H9 (cell line): ENCODE data around the gene NYAP1. TPM values are rescaled to one million over a fixed set of nuclear protein-coding genes. Genes with fewer than 3 reads are reported as not detected.

Source experiments
- DNase-seq: peaks from one replicate; pipeline ENCODE4 v3.0.0-alpha.2; 2017
- H2AFZ ChIP-seq: one replicate; pipeline ENCODE4 v1.6.1; 2013; ENCODE audit warnings: mild to moderate bottlenecking, low read length, control low read depth, moderate library complexity
- H2AK5ac ChIP-seq: 2 replicates; pipeline ENCODE4 v1.6.1; 2013; ENCODE audit warnings: low read length, control low read depth, mixed read lengths; ENCODE audit not compliant: insufficient read length
- H2BK120ac ChIP-seq: one replicate; pipeline ENCODE4 v1.6.1; 2013; ENCODE audit warnings: low read depth, mild to moderate bottlenecking, low read length, control low read depth, inconsistent platforms; ENCODE audit not compliant: poor library complexity, severe bottlenecking
- H2BK12ac ChIP-seq: 2 replicates; pipeline ENCODE4 v1.6.1; 2013; ENCODE audit warnings: low read length, control low read depth, mixed read lengths, low read depth; ENCODE audit not compliant: insufficient read length
- H2BK15ac ChIP-seq: 2 replicates; pipeline ENCODE4 v1.6.1; 2013; ENCODE audit warnings: low read depth, low read length, control low read depth
- H2BK20ac ChIP-seq: one replicate; pipeline ENCODE4 v1.6.1; 2013; ENCODE audit warnings: low read depth, mild to moderate bottlenecking, low read length, control low read depth, inconsistent platforms; ENCODE audit not compliant: poor library complexity, severe bottlenecking
- H2BK5ac ChIP-seq: 2 replicates; pipeline ENCODE4 v1.6.1; 2013; ENCODE audit warnings: low read length, control low read depth, mixed read lengths; ENCODE audit not compliant: insufficient read length
- H3K14ac ChIP-seq: 2 replicates; pipeline ENCODE4 v1.6.1; 2013; ENCODE audit warnings: low read length, control low read depth; ENCODE audit not compliant: insufficient read depth
- H3K18ac ChIP-seq: 2 replicates; pipeline ENCODE4 v1.6.1; 2013; ENCODE audit warnings: low read depth, mild to moderate bottlenecking, mixed read lengths, low read length, control low read depth; ENCODE audit not compliant: insufficient read length
- H3K23ac ChIP-seq: 2 replicates; pipeline ENCODE4 v1.6.1; 2013; ENCODE audit warnings: low read length, control low read depth, mixed read lengths, low read depth; ENCODE audit not compliant: insufficient read length
- H3K23me2 ChIP-seq: 2 replicates; pipeline ENCODE4 v1.6.1; 2013; ENCODE audit warnings: low read depth, mild to moderate bottlenecking, mixed read lengths, low read length, control low read depth; ENCODE audit not compliant: insufficient read length, poor library complexity, severe bottlenecking
- H3K27ac ChIP-seq: 2 replicates; pipeline ENCODE4 v1.5.1; 2013; ENCODE audit warnings: low read length, control low read depth, mixed read lengths, low read depth; ENCODE audit not compliant: insufficient read length
- H3K27me3 ChIP-seq: 2 replicates; pipeline ENCODE4 v1.6.1; 2013; ENCODE audit warnings: low read length, control low read depth, inconsistent platforms; ENCODE audit not compliant: insufficient read depth
- H3K4ac ChIP-seq: 2 replicates; pipeline ENCODE4 v1.6.1; 2013; ENCODE audit warnings: low read depth, mild to moderate bottlenecking, control low read depth, inconsistent platforms, low read length, moderate library complexity
- H3K4me1 ChIP-seq: 2 replicates; pipeline ENCODE4 v1.6.1; 2013; ENCODE audit warnings: low read length, control low read depth, inconsistent platforms; ENCODE audit not compliant: insufficient read depth
- H3K4me2 ChIP-seq: 2 replicates; pipeline ENCODE4 v1.6.1; 2013; ENCODE audit warnings: low read length, control low read depth, mixed read lengths; ENCODE audit not compliant: insufficient read length, insufficient read depth
- H3K56ac ChIP-seq: 2 replicates; pipeline ENCODE4 v1.6.1; 2013; ENCODE audit warnings: low read depth, mild to moderate bottlenecking, mixed read lengths, low read length, control low read depth; ENCODE audit not compliant: insufficient read length
- H3K79me1 ChIP-seq: 2 replicates; pipeline ENCODE4 v1.6.1; 2013; ENCODE audit warnings: low read depth, mild to moderate bottlenecking, moderate library complexity, low read length, control low read depth, inconsistent platforms; ENCODE audit not compliant: insufficient read depth, poor library complexity, severe bottlenecking
- H3K79me2 ChIP-seq: 2 replicates; pipeline ENCODE4 v1.6.1; 2013; ENCODE audit warnings: low read length, control low read depth, inconsistent platforms; ENCODE audit not compliant: insufficient read depth
- H3K9ac ChIP-seq: 2 replicates; pipeline ENCODE4 v1.6.1; 2013; ENCODE audit warnings: low read length, control low read depth, mixed read lengths; ENCODE audit not compliant: insufficient read length; ENCODE audit errors: extremely low read depth
- H3K9me3 ChIP-seq: one replicate; pipeline ENCODE4 v1.6.1; 2013; ENCODE audit warnings: low read depth, low read length, inconsistent platforms; ENCODE audit not compliant: control insufficient read depth
- H3T11ph ChIP-seq: one replicate; pipeline ENCODE4 v1.6.1; 2013; ENCODE audit warnings: mild to moderate bottlenecking, low read length, control low read depth, inconsistent platforms
- H4K20me1 ChIP-seq: one replicate; pipeline ENCODE4 v1.6.1; 2013; ENCODE audit not compliant: control insufficient read depth, insufficient read length, insufficient read depth
- H4K5ac ChIP-seq: 2 replicates; pipeline ENCODE4 v1.6.1; 2013; ENCODE audit warnings: low read depth, mild to moderate bottlenecking, mixed read lengths, low read length, control low read depth; ENCODE audit not compliant: insufficient read length
- H4K8ac ChIP-seq: replicated peaks from 2 replicates; pipeline ENCODE4 v1.6.1; 2013; ENCODE audit warnings: low read length, control low read depth, mixed read lengths, low read depth; ENCODE audit not compliant: insufficient read length
- H4K91ac ChIP-seq: 2 replicates; pipeline ENCODE4 v1.6.1; 2013; ENCODE audit warnings: low read depth, mild to moderate bottlenecking, moderate library complexity, mixed read lengths, low read length, control low read depth; ENCODE audit not compliant: insufficient read length
- H3K27ac Mint-ChIP-seq, 3 experiments: 2 replicates in 2 of 3; 3 replicates in 1 of 3; pipeline ENCODE4 v1.8.0; 2020 to 2021; ENCODE audit warnings: mixed read lengths in 3 of 3, mild to moderate bottlenecking in 1 of 3, moderate library complexity in 1 of 3
- H3K27me3 Mint-ChIP-seq: 2 replicates; pipeline ENCODE4 v1.8.0; 2021; ENCODE audit warnings: low read depth, mild to moderate bottlenecking, moderate library complexity, mixed read lengths
- H3K36me3 Mint-ChIP-seq, 3 experiments: 2 replicates in 2 of 3; 3 replicates in 1 of 3; pipeline ENCODE4 v1.8.0; 2020 to 2021; ENCODE audit warnings: low read depth in 3 of 3, mixed read lengths in 3 of 3; ENCODE audit not compliant: insufficient read depth in 1 of 3
- H3K4me1 Mint-ChIP-seq, 2 experiments: 2 replicates each; pipeline ENCODE4 v1.8.0; 2020; ENCODE audit warnings: mixed read lengths in 2 of 2
- H3K4me3 Mint-ChIP-seq, 2 experiments: 2 replicates in 1 of 2; 3 replicates in 1 of 2; pipeline ENCODE4 v1.8.0; 2020 to 2021; ENCODE audit warnings: mild to moderate bottlenecking in 2 of 2, mixed read lengths in 2 of 2, moderate library complexity in 1 of 2
- H3K9me3 Mint-ChIP-seq, 2 experiments: 2 replicates in 1 of 2; 3 replicates in 1 of 2; pipeline ENCODE4 v1.8.0; 2020; ENCODE audit warnings: mild to moderate bottlenecking in 2 of 2, mixed read lengths in 2 of 2, moderate library complexity in 1 of 2
- CTCF ChIP-seq: fragments of 200-600 bp; sonication (generic); conservative IDR thresholded peaks from 3 replicates; pipeline ENCODE4 v1.8.0; 2021; ENCODE audit warnings: antibody characterized with exemption, mild to moderate bottlenecking
- WGBS: extraction: QIAGEN DNeasy Blood & Tissue Kit; methylation state at CpG from one replicate; pipeline ENCODE4 v1.1.7; 2013; ENCODE audit warnings: missing lambda C conversion rate, low lambda C conversion rate, mixed read lengths; ENCODE audit not compliant: insufficient read length; ENCODE audit errors: extremely low coverage; 5-methylcytosine and 5-hydroxymethylcytosine counted together
- total RNA-seq: library from RNA; stranded (reverse); gene quantifications from 2 replicates; pipeline ENCODE4 v1.2.1, GENCODE V29; 2021

NYAP1 gene
- total RNA-seq, 1 experiment from 2014 or later = 3.2 TPM

- no peak for TF ChIP-seq CTCF
- H2BK5ac ChIP-seq = no peak within 1 kb of the TSS
- H3K23me2 ChIP-seq = peaks cover 12% of the 10 kb centered on the region
- no peaks in the 10 kb centered on the region for H3K9me3 ChIP-seq
- H3K4me2 ChIP-seq = peak within 1 kb of the TSS; percentile 45
- H3K18ac ChIP-seq = no peak within 1 kb of the TSS
- H3K4me1 ChIP-seq = no peaks in the 10 kb centered on the region; the same call in 1 of the 2 replicates
- no peak within 1 kb of the TSS for H3K9ac ChIP-seq
- no peak within 1 kb of the TSS for H4K5ac ChIP-seq
- Mint-ChIP-seq H3K27ac (peak within 1 kb of the TSS; percentile 16 to 90 (median 79); a peak in 4 of 7 replicates), H3K9me3 (peaks cover 0 to 2% of the 10 kb centered on the region in 2 experiments; a peak in 2 of 5 replicates), H3K4me3 (peak within 1 kb of the TSS; percentile 81 to 93), H3K36me3 (peaks cover 0 to 3% (median 0%) of the 10 kb centered on the region in 3 experiments; a peak in 1 of 7 replicates), H3K4me1 (peaks cover 18 to 34% of the 10 kb centered on the region in 2 experiments), H3K27me3 (no peaks in the 10 kb centered on the region)
- no peak within 1 kb of the TSS for H2BK12ac ChIP-seq
- no peak within 1 kb of the TSS for H3K4ac ChIP-seq
- H4K91ac ChIP-seq = no peak within 1 kb of the TSS
- H3K14ac ChIP-seq = no peak within 1 kb of the TSS
- H3K23ac ChIP-seq = no peak within 1 kb of the TSS
- H3K27me3 ChIP-seq = no peaks in the 10 kb centered on the region
- DNase-seq = peak; percentile 96
- no peak within 1 kb of the TSS for H2BK20ac ChIP-seq
- no peaks in the 10 kb centered on the region for H4K20me1 ChIP-seq
- no peak within 1 kb of the TSS for H3K56ac ChIP-seq
- H3K79me2 ChIP-seq = no peaks in the 10 kb centered on the region
- H2AK5ac ChIP-seq = no peak within 1 kb of the TSS
- no CpG with 5 or more reads among the region's 27 CpGs for WGBS
- H2AFZ ChIP-seq = no peak within 1 kb of the TSS
- no peak within 1 kb of the TSS for H4K8ac ChIP-seq
- no peak within 1 kb of the TSS for H3K27ac ChIP-seq
- H3K79me1 ChIP-seq = no peaks in the 10 kb centered on the region
- H2BK15ac ChIP-seq = no peak within 1 kb of the TSS
- no peak within 1 kb of the TSS for H3T11ph ChIP-seq
- H2BK120ac ChIP-seq = no peak within 1 kb of the TSS
Measured at GRCh38 chr7:100478958-100479660, 4.6 kb upstream of the NYAP1 start, which contains the start of gene TSC22D4. Gene TSC22D4 (minus strand): TSS chr7:100479214. CDS start chr7:100478038, 1,176 bp downstream.
